GM18507 (cell line): Measurements from ENCODE around the gene FCHSD1.
"Not testable (repeated sequence)": the region's sequence is repeated elsewhere in the genome, so short reads cannot be mapped to it uniquely, and the experiment has no call there.

Source experiments
- DNase-seq: peaks from one replicate; pipeline ENCODE4 v3.0.0; 2011; ENCODE audit warnings: low read depth; ENCODE audit not compliant: insufficient read length; ENCODE audit errors: extremely low spot score
- FAIRE-seq: peaks from 2 replicates; lab custom pipeline; 2011; peaks lifted over from hg19 to GRCh38; lab: Jason Lieb, UNC

Gene FCHSD1

DNA sequence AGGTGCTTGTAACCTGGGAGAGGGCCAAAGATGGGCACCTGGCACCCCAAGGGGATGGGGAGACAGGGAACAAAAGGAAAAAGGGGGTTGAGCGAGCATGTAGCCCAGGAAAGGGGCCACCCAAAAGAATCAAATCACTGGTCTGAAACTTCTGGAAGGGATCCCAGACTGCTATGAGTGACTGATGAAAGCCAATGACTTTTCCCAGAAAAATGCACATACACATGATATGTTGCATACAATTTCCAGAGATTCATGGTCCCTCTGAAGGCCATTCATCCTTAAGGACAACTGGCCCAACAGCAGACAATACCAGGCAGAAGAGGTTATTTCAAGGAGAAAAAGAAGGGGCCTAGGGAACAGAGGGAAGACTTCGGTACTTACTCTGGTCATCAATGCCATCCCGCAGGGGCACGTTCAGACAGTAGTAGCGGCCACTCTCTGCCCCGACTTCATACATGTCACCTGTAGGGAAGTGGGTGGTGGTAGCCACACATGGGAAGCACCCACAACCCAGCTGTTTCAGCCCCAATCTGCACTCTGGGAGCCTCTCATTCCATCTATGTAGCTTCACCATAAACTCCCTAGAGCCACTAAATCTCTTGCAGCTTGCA is 22.9 kb downstream of the FCHSD1 start:
- DNase-seq (no peak), FAIRE-seq (no peak)

DNA sequence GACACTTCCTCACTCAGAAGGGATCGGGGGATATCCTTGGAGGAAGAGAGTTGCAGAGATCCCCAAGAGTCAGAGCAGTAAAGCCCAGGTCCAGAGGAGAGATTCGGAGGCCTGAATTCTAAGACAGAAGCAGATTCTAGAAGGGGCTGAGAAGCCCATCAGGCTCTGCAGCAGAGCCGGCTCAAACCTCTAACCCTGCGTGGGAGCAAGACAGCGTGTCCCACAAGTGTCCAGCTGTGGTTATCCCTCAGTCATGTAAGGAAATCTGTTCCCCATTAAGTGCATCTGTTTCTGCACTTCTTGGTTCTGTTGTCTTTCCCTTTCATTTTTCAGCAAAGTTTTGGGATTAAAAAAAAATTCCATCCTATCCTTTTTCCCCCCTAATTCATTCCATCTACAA is 27.6 kb downstream of the FCHSD1 start:
- no peak for FAIRE-seq
- DNase-seq, result no peak

DNA sequence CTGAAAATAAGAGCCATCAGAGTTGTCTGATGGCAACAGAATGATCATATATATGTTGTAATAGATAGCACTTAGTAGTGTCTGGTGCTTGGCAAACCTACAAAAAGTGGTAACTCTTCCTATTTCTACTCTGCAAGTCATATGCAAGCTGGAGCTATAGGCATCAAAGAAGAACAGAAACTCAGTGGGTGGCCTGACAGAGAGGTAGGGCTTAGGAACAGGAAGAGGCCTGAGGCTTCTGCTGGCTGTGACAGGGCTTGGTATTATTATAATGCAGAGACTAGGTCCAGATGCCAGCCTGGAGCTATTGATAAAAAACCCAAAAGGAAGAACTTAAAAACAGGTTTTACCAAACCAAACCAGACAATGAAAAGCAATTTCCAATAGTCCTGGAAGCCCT is 28.0 kb downstream of the FCHSD1 start:
- DNase-seq (peak; percentile 11), FAIRE-seq (peak; percentile 89)

DNA sequence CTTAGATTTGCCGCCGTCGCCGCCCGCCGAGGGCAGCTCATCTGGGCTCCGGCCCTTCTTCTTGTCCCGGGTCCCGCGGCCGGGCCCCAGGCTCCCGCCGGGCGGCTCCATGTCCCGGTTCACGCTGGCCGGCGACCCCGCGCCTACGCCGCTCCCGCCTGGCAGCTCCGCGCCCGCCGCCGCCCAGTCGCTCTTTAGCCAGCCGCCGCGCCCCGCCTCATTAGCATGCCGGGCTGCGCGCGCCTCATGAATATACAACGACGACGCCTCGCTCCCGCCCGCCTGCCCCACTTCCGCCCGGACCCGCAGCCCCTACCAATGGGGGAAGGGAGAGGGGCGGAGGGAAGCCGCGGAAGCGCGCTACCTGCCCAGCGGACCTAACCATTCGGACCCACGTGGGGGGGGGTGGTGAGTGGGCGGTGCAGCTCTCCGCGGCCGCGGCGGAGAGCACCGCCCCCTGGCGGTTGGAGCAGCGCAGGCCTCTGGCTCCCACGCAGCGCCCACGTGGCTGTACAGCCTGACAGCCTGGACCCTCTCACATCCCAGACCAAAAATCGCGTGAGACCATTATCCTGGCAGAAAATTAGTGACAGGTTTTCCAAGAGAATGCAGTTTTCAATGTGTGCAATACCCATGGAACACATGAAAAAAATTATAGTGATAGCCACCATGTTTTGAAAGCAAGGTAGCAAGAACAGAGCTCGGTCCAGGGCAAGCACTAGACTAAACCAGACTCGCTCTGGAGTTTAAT is 32.2 kb downstream of the FCHSD1 start, which contains the start of gene DIAPH1:
TSS of gene DIAPH1 (minus strand) at position 197 of the 751 bp plus-strand sequence. CDS start at position 111, 86 bp downstream.
- FAIRE-seq (peak; percentile 96), DNase-seq (peak; percentile 85)

DNA sequence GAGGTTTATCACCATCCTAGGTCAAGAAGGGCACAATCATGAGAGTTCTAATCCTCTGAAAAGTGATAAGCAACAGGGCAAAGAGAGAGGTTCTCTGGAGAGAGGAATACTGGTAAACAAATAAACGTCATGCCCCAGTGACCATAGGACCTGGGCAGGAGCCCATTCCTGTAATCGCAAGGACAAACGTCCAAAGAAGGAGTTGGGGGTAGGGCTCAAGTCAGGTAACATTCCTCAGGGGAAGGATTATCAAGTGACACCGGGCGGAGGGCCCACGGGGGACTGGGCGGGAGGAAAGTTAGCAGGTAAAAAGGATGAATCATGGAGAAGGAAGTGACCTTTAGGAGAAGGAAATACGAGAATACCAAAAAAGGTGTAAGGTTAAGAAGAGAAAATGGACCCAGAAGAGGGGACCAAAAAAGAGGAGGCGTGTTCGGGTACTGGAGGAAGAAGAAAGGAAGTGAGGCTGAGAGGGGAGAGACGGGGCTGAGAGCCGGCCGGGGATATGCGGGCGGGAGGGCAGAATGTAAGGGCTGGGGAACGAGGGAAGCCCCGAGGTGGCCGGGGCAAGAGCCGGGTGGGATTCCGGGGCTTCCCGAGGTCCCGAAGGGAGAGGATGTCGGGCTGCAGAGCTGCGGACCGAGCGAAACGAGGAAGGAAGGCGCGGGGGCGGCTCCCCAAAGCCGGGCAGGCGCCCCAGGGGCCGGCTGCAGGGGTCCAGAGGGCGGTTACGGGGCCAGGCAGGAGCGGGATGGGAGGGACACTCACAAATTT is 33.0 kb downstream of the FCHSD1 start:
- DNase-seq (no peak), FAIRE-seq (peak; percentile 74)

DNA sequence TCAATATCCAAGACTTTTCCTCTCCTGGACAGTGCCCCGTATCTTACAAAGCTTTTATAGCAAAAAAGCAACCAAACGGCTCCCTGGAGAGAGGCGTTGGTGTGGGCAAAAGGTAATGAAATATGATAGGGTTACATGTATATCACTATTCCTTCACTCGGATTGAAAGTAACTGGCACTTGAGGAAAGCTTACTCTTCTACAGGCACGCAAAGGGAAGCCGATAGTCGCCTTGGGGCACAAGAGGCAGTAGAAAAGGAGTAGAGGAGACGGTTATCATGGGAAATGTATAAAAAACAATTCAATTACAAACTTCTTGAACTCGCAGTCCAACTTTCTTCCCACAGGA is 33.6 kb downstream of the FCHSD1 start:
- FAIRE-seq, result peak; percentile 9
- DNase-seq, result no peak

DNA sequence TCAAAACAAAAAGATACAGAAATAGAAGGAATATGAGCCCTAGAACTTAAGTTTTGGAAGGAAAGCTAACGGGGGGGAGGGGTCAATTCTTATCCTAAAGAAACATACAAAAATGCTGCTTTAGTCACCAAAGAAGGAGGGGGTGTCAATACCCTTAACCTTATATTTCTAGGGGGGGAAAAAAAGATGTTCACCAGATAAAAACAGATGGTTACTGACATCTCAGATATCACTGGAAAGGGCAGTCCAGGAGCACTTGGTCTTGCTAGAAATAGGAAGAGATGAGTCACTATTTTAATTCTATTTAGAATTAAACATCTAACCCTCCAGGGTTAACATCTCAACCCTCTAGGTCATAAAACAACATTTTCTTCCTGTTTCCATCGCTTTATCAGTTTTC is 34.1 kb downstream of the FCHSD1 start:
- FAIRE-seq (no peak), DNase-seq (no peak)

DNA sequence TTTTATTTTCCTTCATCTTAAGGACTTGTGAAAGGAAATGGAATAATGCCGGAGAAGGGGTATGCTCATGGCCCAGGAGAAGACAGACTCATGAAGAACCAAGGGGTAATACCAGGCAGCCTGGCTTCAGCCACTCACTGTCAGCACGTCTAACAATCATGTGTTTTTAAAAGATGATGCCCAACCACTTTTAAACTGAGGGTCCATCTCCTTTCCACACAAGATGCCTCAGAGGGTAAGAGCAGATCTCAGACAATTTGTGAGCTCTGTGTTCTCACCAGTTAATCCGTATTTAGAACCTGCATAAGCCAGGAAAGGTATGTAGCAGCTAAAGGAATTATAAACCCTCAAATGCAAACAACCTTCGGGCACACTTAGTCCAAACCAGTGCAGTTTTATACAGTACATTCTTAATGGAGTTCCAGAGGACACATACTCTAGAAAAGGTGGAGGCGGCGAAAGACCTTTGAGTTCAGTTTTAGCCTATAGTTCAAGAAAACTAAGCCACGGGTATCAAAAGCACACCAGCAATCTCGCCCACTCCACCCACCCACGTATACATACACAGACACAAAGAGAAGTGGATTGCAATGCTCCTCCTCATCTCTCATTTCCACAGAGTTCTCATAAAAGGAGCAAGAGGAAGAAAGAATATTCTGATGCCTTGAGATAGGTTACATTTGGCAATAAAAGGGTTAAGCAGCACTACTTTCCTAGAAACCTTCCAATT is 35.1 kb downstream of the FCHSD1 start:
- FAIRE-seq (peak; percentile 47), DNase-seq (no peak)

DNA sequence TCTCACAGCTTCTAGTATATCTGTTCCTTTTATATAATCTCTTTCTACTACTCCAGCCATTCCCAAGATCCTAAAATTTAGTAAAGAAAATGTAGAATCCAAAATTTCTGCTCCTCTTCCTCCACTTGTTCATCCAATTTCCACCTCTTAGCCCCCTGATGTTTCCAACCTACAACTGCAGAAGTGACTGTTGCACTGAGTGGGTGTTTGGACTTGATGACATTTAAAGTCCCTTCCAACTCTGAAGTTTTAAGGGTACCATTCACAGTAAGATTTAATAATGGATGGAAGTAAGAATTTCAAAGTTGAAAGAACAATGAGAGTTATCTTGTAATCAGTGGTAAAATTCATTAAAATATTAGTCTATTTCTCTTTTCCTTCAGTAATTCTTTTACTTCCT is 37.9 kb downstream of the FCHSD1 start:
- FAIRE-seq (peak; percentile 38), DNase-seq (no peak)

DNA sequence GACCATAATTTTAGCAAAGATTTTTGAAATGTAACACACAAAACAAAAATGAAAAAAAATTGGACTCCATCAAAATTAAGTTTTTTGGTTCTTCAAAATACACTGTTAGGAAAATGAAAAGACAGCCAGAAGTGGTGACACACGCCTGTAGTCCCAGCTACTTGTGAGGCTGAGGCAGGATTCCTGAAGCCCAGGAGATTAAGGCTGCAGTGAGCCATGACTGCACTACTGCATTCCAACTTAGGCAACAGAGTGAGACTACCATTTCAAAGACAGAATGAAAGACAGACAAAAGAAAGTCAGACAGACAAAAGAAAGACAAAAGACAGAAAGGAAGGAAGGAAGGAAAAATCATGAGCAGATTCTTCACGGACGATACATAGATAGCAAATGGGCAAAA is 39.9 kb downstream of the FCHSD1 start:
- FAIRE-seq, result no peak
- DNase-seq, result no peak

DNA sequence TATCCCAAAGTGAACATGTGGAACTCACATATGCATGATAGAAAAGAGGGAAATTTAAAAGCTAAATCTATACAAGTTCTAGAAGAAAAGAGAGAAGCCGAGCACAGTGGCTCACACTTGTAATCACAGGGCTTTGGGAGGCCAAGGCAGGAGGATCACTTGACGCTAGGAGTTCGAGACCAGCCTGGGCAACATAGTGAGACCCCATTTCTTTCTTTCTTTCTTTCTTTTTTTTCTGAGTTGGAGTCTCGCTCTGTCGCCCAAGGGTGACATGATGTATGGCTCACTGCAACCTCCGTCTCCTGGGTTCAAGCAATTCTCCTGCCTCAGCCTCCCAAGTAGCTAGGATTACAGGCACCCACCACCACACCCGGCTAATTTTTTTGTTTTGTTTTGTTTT is 41.3 kb downstream of the FCHSD1 start:
- FAIRE-seq, DNase-seq: not testable (repeated sequence)

DNA sequence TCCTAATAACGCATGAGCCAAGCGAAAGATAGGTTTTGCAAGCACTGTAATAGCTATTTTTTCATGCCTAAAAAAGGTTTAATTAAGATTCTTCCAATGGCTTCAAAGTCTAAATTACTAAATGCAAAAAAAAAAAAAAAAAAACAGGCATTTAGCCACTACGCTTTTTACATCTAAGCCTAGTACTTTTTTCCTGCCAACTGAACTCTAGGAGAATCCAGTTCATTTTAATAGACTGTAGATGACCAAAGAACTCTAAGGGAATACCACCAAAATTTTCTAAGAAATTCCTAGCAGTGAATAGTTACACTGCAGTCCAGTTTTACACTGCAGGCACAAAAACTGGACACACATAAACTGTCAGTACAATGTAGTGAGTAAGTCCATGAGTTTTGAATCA is 42.2 kb downstream of the FCHSD1 start:
- DNase-seq, result no peak
- no peak for FAIRE-seq

DNA sequence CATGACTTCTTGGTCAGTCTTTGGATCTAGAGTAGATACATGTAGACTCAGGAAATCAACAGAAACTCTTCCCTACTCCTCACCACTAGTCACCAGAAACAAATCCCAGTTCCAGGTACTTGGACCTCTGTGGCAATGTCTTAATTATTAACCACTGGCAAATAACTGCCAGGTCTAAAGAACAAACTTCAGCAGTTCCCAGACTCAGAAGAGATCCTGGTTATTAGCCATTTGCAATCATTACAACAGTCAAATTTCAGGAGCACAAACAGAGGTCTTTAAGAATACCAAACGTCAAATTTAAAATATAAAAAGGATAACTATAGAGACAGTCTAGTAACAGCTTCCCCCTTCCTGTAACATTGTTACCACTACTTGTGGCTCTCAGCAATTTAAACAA is 42.7 kb downstream of the FCHSD1 start:
- FAIRE-seq (no peak), DNase-seq (no peak)

DNA sequence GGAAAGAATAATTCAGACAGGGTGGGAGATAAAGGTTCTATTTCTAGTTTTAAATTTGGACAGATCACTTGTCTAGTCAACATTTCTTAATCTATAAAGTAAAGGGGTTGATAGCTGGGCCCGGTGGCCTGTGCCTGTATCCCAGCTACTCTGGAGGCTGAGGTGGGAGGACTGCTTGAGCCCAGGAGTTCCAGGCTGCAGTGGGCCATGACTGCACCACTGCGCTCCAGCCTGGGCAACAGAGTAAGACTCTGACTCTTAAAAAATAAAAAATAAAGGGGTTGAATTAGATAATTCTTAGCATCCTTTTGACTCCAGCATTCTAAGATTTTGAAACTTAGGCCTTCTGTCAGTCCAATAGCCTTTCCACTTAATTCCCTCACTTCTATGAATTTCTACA is 43.2 kb downstream of the FCHSD1 start:
- DNase-seq, result no peak
- no peak for FAIRE-seq

DNA sequence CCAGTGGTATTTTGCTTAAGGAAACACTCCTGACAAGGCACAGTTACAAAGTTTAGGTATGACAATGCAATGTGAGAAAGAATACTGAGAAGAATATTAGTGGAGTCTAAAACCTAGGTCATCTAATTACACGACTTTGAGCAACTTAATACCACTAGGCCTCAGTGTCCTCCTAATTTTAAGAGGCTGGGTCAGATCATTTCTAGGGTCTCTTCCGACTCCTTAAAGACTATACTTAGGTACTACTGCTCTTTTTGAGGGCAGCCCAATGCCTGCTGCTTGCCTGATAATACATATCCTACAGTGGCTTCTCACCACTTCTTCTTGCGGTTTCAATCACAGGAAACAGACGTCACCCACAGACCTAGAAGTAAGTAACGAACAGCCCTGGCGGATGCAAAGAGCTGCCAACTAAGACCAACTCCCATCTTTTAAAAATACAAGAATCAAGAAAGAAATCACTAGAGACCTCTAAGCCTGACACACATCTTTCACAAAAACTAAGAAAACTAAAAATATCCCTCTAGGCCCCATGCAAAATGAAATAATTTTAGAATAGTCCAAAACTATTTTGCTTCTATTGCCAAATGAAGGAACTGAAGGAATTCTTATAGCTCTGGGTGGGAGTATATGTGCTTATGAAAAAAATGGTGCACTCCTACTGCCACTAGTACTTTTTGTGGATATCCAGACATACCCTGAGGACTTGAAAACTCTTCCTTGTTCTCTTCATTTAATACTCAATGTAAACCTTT is 45.5 kb downstream of the FCHSD1 start:
- FAIRE-seq (peak; percentile 95), DNase-seq (peak; percentile 48)

DNA sequence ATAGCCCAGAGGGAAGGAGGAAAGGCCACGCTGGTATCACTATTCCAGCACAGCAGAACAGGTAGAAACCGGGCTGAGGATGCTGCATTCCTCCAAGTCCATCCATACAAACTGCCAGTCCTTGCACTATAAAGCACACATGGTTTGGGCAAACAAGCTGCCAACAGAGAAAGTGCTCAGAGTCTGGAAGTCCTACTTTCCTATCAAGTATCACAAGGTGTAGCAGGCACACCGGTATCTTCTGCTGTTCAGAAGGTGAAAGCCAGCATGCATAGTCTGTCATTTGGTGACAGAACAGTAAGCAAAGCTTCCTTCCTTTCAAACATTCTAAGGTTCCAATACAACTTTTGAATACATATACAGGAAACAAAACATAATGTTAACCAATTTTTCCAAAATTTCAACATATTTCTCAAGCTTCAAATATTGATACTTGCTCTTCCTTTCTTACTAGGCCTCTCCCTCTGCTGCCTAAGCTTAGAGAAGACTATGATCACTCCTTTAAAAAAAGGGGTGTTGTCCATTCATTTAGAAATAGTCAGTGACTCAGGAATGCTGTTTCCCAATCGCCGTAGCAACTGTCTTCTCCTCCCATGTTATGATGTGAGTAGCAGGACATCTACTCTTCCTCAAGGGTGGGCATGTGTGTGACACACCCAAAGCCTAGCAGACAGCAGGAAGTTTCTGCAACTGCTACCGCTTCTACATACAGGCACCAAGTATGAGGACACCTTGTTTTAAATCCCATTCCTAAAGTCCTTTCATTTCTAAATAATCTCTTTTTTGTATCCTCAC is 47.1 kb downstream of the FCHSD1 start:
- FAIRE-seq (peak; percentile 63), DNase-seq (no peak)

DNA sequence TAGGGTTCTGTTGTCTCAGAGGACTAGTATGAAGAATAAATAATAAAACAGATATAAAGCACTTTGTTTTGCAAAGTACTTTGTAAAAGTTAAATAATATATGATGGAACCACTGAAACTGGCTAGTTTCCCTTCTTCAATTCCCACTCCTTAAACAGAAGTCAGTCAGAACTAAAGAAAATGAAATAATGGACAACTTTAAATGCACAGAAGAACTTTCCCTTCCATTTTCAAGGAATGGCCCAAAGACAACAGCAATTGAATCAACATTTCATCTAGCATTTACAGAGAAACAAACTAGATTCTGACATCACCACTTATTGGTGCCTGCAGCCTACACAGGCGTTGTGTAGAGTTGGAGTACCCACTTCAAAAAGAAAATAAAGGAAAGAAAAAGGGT is 48.6 kb downstream of the FCHSD1 start:
- FAIRE-seq (no peak), DNase-seq (no peak)
